Bronchial epithelial cell (primary cell): ENCODE data around the gene SLAMF8. TPM values are rescaled to one million over a fixed set of nuclear protein-coding genes. Genes with fewer than 3 reads are reported as not detected.

Experiments used
- DNase-seq: peaks from one replicate; pipeline ENCODE4 v3.0.0-alpha.2; 2010; ENCODE audit warnings: low read depth
- FAIRE-seq: peaks from 2 replicates; lab custom pipeline; 2011; peaks lifted over from hg19 to GRCh38; lab: Jason Lieb, UNC
- H3K27me3 ChIP-seq: 2 replicates; pipeline ENCODE4 v1.5.1; 2011; ENCODE audit warnings: low read length; ENCODE audit not compliant: control insufficient read depth, insufficient read depth
- H3K36me3 ChIP-seq: 2 replicates; pipeline ENCODE4 v1.5.1; 2011; ENCODE audit warnings: low read length; ENCODE audit not compliant: control insufficient read depth, insufficient read depth
- H3K4me3 ChIP-seq: 2 replicates; pipeline ENCODE4 v1.5.1; 2011; ENCODE audit warnings: mild to moderate bottlenecking, low read depth, low read length, control low read depth
- CTCF ChIP-seq: IDR thresholded peaks from 2 replicates; pipeline ENCODE4 v1.5.1; 2011; ENCODE audit warnings: mild to moderate bottlenecking, moderate library complexity, low read length, control low read depth, inconsistent platforms; ENCODE audit not compliant: insufficient read depth, severe bottlenecking
- total RNA-seq: library from RNA; depleted of rRNA; stranded (reverse); fragments of >200 nt; gene quantifications from 2 replicates; pipeline ENCODE4 v1.2.1, GENCODE V29; 2014

The SLAMF8 gene
- total RNA-seq, 1 donor from 2014 or later = not detected

- no peak for DNase-seq
- no peak for TF ChIP-seq CTCF
- Histone ChIP-seq H3K36me3 (no peaks in the 10 kb centered on the region), H3K27me3 (no peaks in the 10 kb centered on the region), H3K4me3 (no peak overlapping the region)
- FAIRE-seq = no peak
These were observed 37.6 kb downstream of the SLAMF8 start for GRCh38 chr1:159864262-159864661.

- no peak for DNase-seq
- TF ChIP-seq CTCF = no peak
- H3K27me3 ChIP-seq = no peaks in the 10 kb centered on the region
- no peak overlapping the region for H3K4me3 ChIP-seq
- FAIRE-seq = no peak
- H3K36me3 ChIP-seq = no peaks in the 10 kb centered on the region
These were observed 39.4 kb downstream of the SLAMF8 start for GRCh38 chr1:159866066-159866465.

GRCh38 chr1:159866905-159867663 is 40.4 kb downstream of the SLAMF8 start:
- Histone ChIP-seq H3K4me3 (no peak overlapping the region), H3K36me3 (no peaks in the 10 kb centered on the region), H3K27me3 (no peaks in the 10 kb centered on the region)
- FAIRE-seq (no peak), DNase-seq (no peak)
- no peak for TF ChIP-seq CTCF

GRCh38 chr1:159867664-159868026 is 41.0 kb downstream of the SLAMF8 start:
- TF ChIP-seq CTCF = no peak
- no peaks in the 10 kb centered on the region for H3K27me3 ChIP-seq
- peak; percentile 86 for DNase-seq
- no peaks in the 10 kb centered on the region for H3K36me3 ChIP-seq
- H3K4me3 ChIP-seq = no peak overlapping the region
- FAIRE-seq = peak; percentile 93

GRCh38 chr1:159868766-159869165 is 42.1 kb downstream of the SLAMF8 start:
- H3K36me3 ChIP-seq = no peaks in the 10 kb centered on the region
- H3K4me3 ChIP-seq = no peak overlapping the region
- no peak for DNase-seq
- no peaks in the 10 kb centered on the region for H3K27me3 ChIP-seq
- FAIRE-seq = peak; percentile 13
- no peak for TF ChIP-seq CTCF

- DNase-seq = peak; percentile 91
These were observed 42.5 kb downstream of the SLAMF8 start for GRCh38 chr1:159869173-159869572.

More at GRCh38 chr1:159869173-159869572, 42.5 kb downstream of the SLAMF8 start:
- no peak for TF ChIP-seq CTCF
- no peaks in the 10 kb centered on the region for H3K27me3 ChIP-seq
- no peaks in the 10 kb centered on the region for H3K36me3 ChIP-seq
- no peak for FAIRE-seq
- H3K4me3 ChIP-seq = no peak overlapping the region
